H1 (cell line): ENCODE results near the gene MOK. TPM values are rescaled to one million over a fixed set of nuclear protein-coding genes. Genes with fewer than 3 reads are reported as not detected.

Experiments
- CTCF ChIA-PET: fragments of 300-600 bp; sonication (Branson Sonifier 250); formaldehyde crosslinking; loops from one replicate; lab custom pipeline; 2021; ENCODE audit not compliant: partially characterized antibody; lab: Charles Lee
- POLR2A ChIA-PET: fragments of 300-600 bp; sonication (Branson Sonifier 250); formaldehyde crosslinking; loops from one replicate; lab custom pipeline; 2021; ENCODE audit warnings: inconsistent platforms; ENCODE audit not compliant: partially characterized antibody; lab: Charles Lee
- DNase-seq, 2 experiments: peaks; one replicate each; pipeline versions ENCODE4 v3.0.0 to v3.0.0-alpha.2; 2010 to 2022; ENCODE audit warnings: low spot score in 2 of 2, low read depth in 1 of 2, mixed read lengths in 1 of 2
- FAIRE-seq: peaks from 2 replicates; lab custom pipeline; 2011; peaks lifted over from hg19 to GRCh38; lab: Jason Lieb, UNC
- H2AFZ ChIP-seq: 2 replicates; pipeline ENCODE4 v1.8.1; 2012; ENCODE audit warnings: low read length, inconsistent platforms
- H2AK5ac ChIP-seq: 2 replicates; pipeline ENCODE4 v1.6.1; 2013; ENCODE audit warnings: low read depth, low read length
- H2BK120ac ChIP-seq: replicated peaks from 2 replicates; pipeline ENCODE3; 2013; ENCODE audit warnings: low read depth, low read length, inconsistent platforms
- H2BK12ac ChIP-seq: 2 replicates; pipeline ENCODE4 v1.6.1; 2013; ENCODE audit warnings: low read depth, low read length
- H2BK15ac ChIP-seq: 2 replicates; pipeline ENCODE4 v1.6.1; 2013; ENCODE audit warnings: low read length
- H2BK20ac ChIP-seq: 2 replicates; pipeline ENCODE4 v1.6.1; 2013; ENCODE audit warnings: low read length
- H2BK5ac ChIP-seq: 2 replicates; pipeline ENCODE4 v1.6.1; 2013; ENCODE audit warnings: low read depth, low read length
- H3K14ac ChIP-seq: 2 replicates; pipeline ENCODE4 v1.6.1; 2013; ENCODE audit warnings: inconsistent platforms; ENCODE audit not compliant: insufficient read length
- H3K18ac ChIP-seq: 2 replicates; pipeline ENCODE4 v1.6.1; 2013; ENCODE audit warnings: low read length; ENCODE audit errors: extremely low read depth
- H3K23ac ChIP-seq: 2 replicates; pipeline ENCODE4 v1.6.1; 2013; ENCODE audit warnings: inconsistent platforms; ENCODE audit not compliant: insufficient read length
- H3K23me2 ChIP-seq: 2 replicates; pipeline ENCODE4 v1.6.1; 2013; ENCODE audit warnings: low read depth, low read length
- H3K27ac ChIP-seq: 2 replicates; pipeline ENCODE4 v1.6.1; 2011; ENCODE audit warnings: low read depth, low read length, inconsistent platforms
- H3K27me3 ChIP-seq, 4 experiments: replicated peaks in 1 of 4; 1 replicate in 1 of 4; 2 replicates in 3 of 4; pipeline versions ENCODE4 v1.6.1 to v1.8.1; 2011 to 2013; ENCODE audit warnings: low read length in 3 of 4, mild to moderate bottlenecking in 3 of 4, inconsistent platforms in 2 of 4, mixed read lengths in 2 of 4, moderate library complexity in 1 of 4; ENCODE audit not compliant: control insufficient read depth in 3 of 4, insufficient read depth in 3 of 4; ENCODE audit errors: extremely low read depth in 1 of 4
- H3K36me3 ChIP-seq, 4 experiments: 2 replicates each; pipeline versions ENCODE4 v1.6.1 to v1.8.1; 2011 to 2013; ENCODE audit warnings: mild to moderate bottlenecking in 4 of 4, low read length in 3 of 4, moderate library complexity in 2 of 4, control low read depth in 1 of 4, inconsistent platforms in 1 of 4; ENCODE audit not compliant: insufficient read depth in 4 of 4, control insufficient read depth in 2 of 4
- H3K4ac ChIP-seq: replicated peaks from 2 replicates; pipeline ENCODE3; 2013; ENCODE audit warnings: low read length, low read depth, mixed read lengths, inconsistent platforms; ENCODE audit not compliant: insufficient read length
- H3K4me1 ChIP-seq, 4 experiments: replicated peaks in 1 of 4; 1 replicate in 1 of 4; 2 replicates in 3 of 4; pipeline versions ENCODE4 v1.6.1 to v1.8.1; 2011 to 2013; ENCODE audit warnings: low read length in 3 of 4, inconsistent platforms in 2 of 4, mixed read lengths in 1 of 4; ENCODE audit not compliant: insufficient read depth in 4 of 4, control insufficient read depth in 3 of 4
- H3K4me2 ChIP-seq, 2 experiments: 2 replicates each; pipeline versions ENCODE4 v1.6.1 to v1.8.1; 2011 to 2013; ENCODE audit warnings: low read depth in 2 of 2, low read length in 2 of 2, control low read depth in 1 of 2, inconsistent platforms in 1 of 2, mild to moderate bottlenecking in 1 of 2; ENCODE audit not compliant: insufficient read depth in 1 of 2
- H3K4me3 ChIP-seq, 4 experiments: fragments of 200-600, 300-600 bp in 1 of 4; sonication (generic), shearing (Covaris generic), sonication (Bioruptor Twin) in 1 of 4; 2 replicates each; pipeline versions ENCODE4 v1.5.1 to v1.8.1; 2011 to 2016; ENCODE audit warnings: low read length in 4 of 4, low read depth in 3 of 4, control low read depth in 2 of 4, inconsistent platforms in 2 of 4, mild to moderate bottlenecking in 2 of 4, mixed read lengths in 1 of 4, moderate library complexity in 1 of 4; ENCODE audit not compliant: insufficient read depth in 2 of 4; ENCODE audit errors: extremely low read depth in 1 of 4
- H3K56ac ChIP-seq: replicated peaks from 2 replicates; pipeline ENCODE3; 2013; ENCODE audit warnings: low read depth, mild to moderate bottlenecking, mixed read lengths, low read length, inconsistent platforms; ENCODE audit not compliant: insufficient read length
- H3K79me1 ChIP-seq: 2 replicates; pipeline ENCODE4 v1.6.1; 2013; ENCODE audit warnings: low read depth, low read length, control low read depth
- H3K79me2 ChIP-seq, 2 experiments: 2 replicates each; pipeline versions ENCODE4 v1.6.1 to v1.8.1; 2012 to 2013; ENCODE audit warnings: low read length in 2 of 2, mild to moderate bottlenecking in 2 of 2, inconsistent platforms in 1 of 2; ENCODE audit not compliant: insufficient read depth in 2 of 2, control insufficient read depth in 1 of 2
- H3K9ac ChIP-seq, 4 experiments: replicated peaks in 1 of 4; 1 replicate in 1 of 4; 2 replicates in 3 of 4; pipeline versions ENCODE4 v1.6.1 to v1.8.1; 2011 to 2013; ENCODE audit warnings: low read depth in 3 of 4, low read length in 3 of 4, control low read depth in 2 of 4, mild to moderate bottlenecking in 2 of 4, moderate library complexity in 2 of 4, inconsistent platforms in 1 of 4; ENCODE audit errors: extremely low read depth in 1 of 4
- H3K9me3 ChIP-seq, 2 experiments: 2 replicates each; pipeline versions ENCODE4 v1.6.1 to v1.8.1; 2012 to 2013; ENCODE audit warnings: mild to moderate bottlenecking in 2 of 2, moderate library complexity in 2 of 2, control low read depth in 1 of 2, inconsistent platforms in 1 of 2, low read depth in 1 of 2, low read length in 1 of 2, mixed read lengths in 1 of 2; ENCODE audit not compliant: insufficient read depth in 2 of 2
- H4K20me1 ChIP-seq, 2 experiments: replicated peaks in 1 of 2; 2 replicates each; pipeline versions ENCODE3 to v1.8.1; 2011 to 2013; ENCODE audit warnings: inconsistent platforms in 2 of 2, low read length in 2 of 2, mild to moderate bottlenecking in 1 of 2; ENCODE audit not compliant: insufficient read depth in 2 of 2, control insufficient read depth in 1 of 2
- H4K5ac ChIP-seq: 2 replicates; pipeline ENCODE4 v1.6.1; 2013; ENCODE audit warnings: low read length, low read depth, mixed read lengths, inconsistent platforms; ENCODE audit not compliant: insufficient read length
- H4K8ac ChIP-seq: 2 replicates; pipeline ENCODE4 v1.8.0; 2013; ENCODE audit warnings: mild to moderate bottlenecking, moderate library complexity, low read length, inconsistent platforms; ENCODE audit not compliant: insufficient read depth; ENCODE audit errors: extremely low read depth
- H4K91ac ChIP-seq: replicated peaks from 2 replicates; pipeline ENCODE3; 2013; ENCODE audit warnings: low read length, mixed read lengths, inconsistent platforms; ENCODE audit not compliant: insufficient read length
- BACH1 ChIP-seq: IDR thresholded peaks from 2 replicates; pipeline ENCODE4 v1.6.1; 2012; ENCODE audit warnings: low read length, improper control_type of control experiment
- CREB1 ChIP-seq: IDR thresholded peaks from 2 replicates; pipeline ENCODE4 v1.6.1; 2012; ENCODE audit warnings: inconsistent platforms
- HDAC2 ChIP-seq, 2 experiments: fragments of 300-600 bp in 1 of 2; sonication (generic) in 1 of 2; IDR thresholded peaks; 2 replicates each; pipeline ENCODE4 v1.6.1; 2011 to 2012; ENCODE audit warnings: low read depth in 2 of 2, low read length in 2 of 2, mild to moderate bottlenecking in 2 of 2, moderate library complexity in 2 of 2, borderline replicate concordance in 1 of 2, inconsistent platforms in 1 of 2
- HDAC6 ChIP-seq: IDR thresholded peaks from one replicate; pipeline ENCODE4 v1.7.1; 2012; ENCODE audit warnings: low read depth, mild to moderate bottlenecking, inconsistent platforms, low read length, moderate library complexity
- RAD21 ChIP-seq, 2 experiments: IDR thresholded peaks in 1 of 2; conservative IDR thresholded peaks in 1 of 2; 2 replicates each; pipeline ENCODE4 v1.6.1; 2011; ENCODE audit warnings: low read depth in 2 of 2, low read length in 2 of 2, improper control_type of control experiment in 1 of 2, inconsistent platforms in 1 of 2, mild to moderate bottlenecking in 1 of 2, moderate library complexity in 1 of 2
- SP2 ChIP-seq: IDR thresholded peaks from 2 replicates; pipeline ENCODE4 v1.6.1; 2012; ENCODE audit warnings: mild to moderate bottlenecking, low read length, inconsistent platforms
- WGBS, 2 experiments: shearing (Covaris generic) in 1 of 2; methylation state at CpG; one replicate each; pipeline versions ENCODE4 v1.1.6 to v1.1.7; 2013 to 2015; ENCODE audit warnings: low lambda C conversion rate in 2 of 2, mixed read lengths in 2 of 2, inconsistent platforms in 1 of 2, low coverage in 1 of 2, missing lambda C conversion rate in 1 of 2; ENCODE audit not compliant: insufficient replicate concordance in 2 of 2, insufficient coverage in 1 of 2, insufficient read length in 1 of 2; ENCODE audit errors: extremely low coverage in 1 of 2, missing lambda C conversion rate in 1 of 2; 5-methylcytosine and 5-hydroxymethylcytosine counted together
- polyA plus RNA-seq, 7 experiments: library from polyadenylated mRNA; depleted of rRNA in 3 of 7; stranded (reverse) in 5 of 7; unstranded in 2 of 7; fragments of >200 nt in 5 of 7; fragments of 200-250 nt in 2 of 7; gene quantifications; 1 replicate in 5 of 7; 2 replicates in 1 of 7; 4 replicates in 1 of 7; pipeline versions ENCODE4 v1.2.1 to v1.2.3, GENCODE V29; 2011 to 2013; ENCODE audit warnings: missing spikeins in 2 of 7, mixed read lengths in 2 of 7
- total RNA-seq: library from RNA; stranded (reverse); fragmentation: NEBNext Ultra II Directional; extraction: Animal tissue kit (Norgen Biotek cat#: 25700); gene quantifications from 2 replicates; pipeline ENCODE4 v1.2.1, GENCODE V29; 2021

MOK gene
- total and polyA plus RNA-seq, 2 of the 8 experiments (the other 6 are each of a cell fraction or from before 2014, with no cell fraction given) = 2.1 to 2.5 TPM

- Histone ChIP-seq H3K4ac (no peak overlapping the region), H3K4me1 (peaks cover 0 to 3% (median 2%) of the 10 kb centered on the region in 4 experiments; a peak in 4 of 7 replicates), H4K8ac (no peak overlapping the region), H3K56ac (no peak overlapping the region), H2BK12ac (no peak overlapping the region), H3K4me3 (no peak overlapping the region), H4K5ac (no peak overlapping the region), H2BK5ac (no peak overlapping the region), H2AFZ (no peak overlapping the region), H3K79me2 (peaks cover 0 to 75% of the 10 kb centered on the region in 2 experiments; a peak in 2 of 4 replicates), H3K18ac (no peak overlapping the region), H2BK120ac (no peak overlapping the region), H2BK20ac (no peak overlapping the region), H3K27ac (no peak overlapping the region), H2BK15ac (no peak overlapping the region), H3K23ac (no peak overlapping the region), H3K14ac (no peak overlapping the region), H4K20me1 (peaks cover 0 to 7% of the 10 kb centered on the region in 2 experiments), H3K4me2 (no peak overlapping the region), H3K27me3 (no peaks in the 10 kb centered on the region), H3K36me3 (no peaks in the 10 kb centered on the region), H4K91ac (no peak overlapping the region), H3K9me3 (no peaks in the 10 kb centered on the region), H2AK5ac (no peak overlapping the region; the same call in 1 of the 2 replicates), H3K23me2 (no peaks in the 10 kb centered on the region), H3K9ac (no peak overlapping the region), H3K79me1 (peaks cover 14% of the 10 kb centered on the region)
- TF ChIP-seq BACH1 (no peak), CREB1 (no peak), SP2 (no peak), RAD21 (IDR thresholded peaks at IDR 0.05 in 1 of 2, conservative IDR thresholded peaks at IDR 0.05 in 1 of 2; ENCODE audit: low read depth in 2 of 2, low read length in 2 of 2) (no peak), HDAC2 (IDR thresholded peaks at IDR 0.05; ENCODE audit: borderline replicate concordance in 1 of 2, low read depth in 2 of 2, low read length in 2 of 2) (no peak), HDAC6 (no peak)
- FAIRE-seq = no peak
- CTCF ChIA-PET = interaction anchor here (0.8 to 1.7 kb wide), 5 partner anchors 9 to 92 kb away, joined by 3 to 7 read pairs (median 5); no protein-coding TSS in a partner anchor
- DNase-seq = no peak
- POLR2A ChIA-PET = interaction anchor here (1.2 kb wide), 1 partner anchor 12 kb away, joined by 4 read pairs; no protein-coding TSS in a partner anchor
- WGBS, 2 experiments = 100% methylated on average over 1 of the region's 1 CpG; no CpG with 5 or more reads in 1 of the 2 experiments
Observed at GRCh38 chr14:102188187-102188586, 116.8 kb downstream of the MOK start.
